ENCODE data around the gene FMNL1.
"Not testable (repeated sequence)": the region's sequence is repeated elsewhere in the genome, so short reads cannot be mapped to it uniquely, and the experiment has no call there.

FMNL1 gene

GRCh38 chr17:45235416-45236281 is 14.0 kb downstream of the FMNL1 start:
- peak; percentile 82 for DNase-seq

GRCh38 chr17:45236282-45236606 is 14.6 kb downstream of the FMNL1 start:
- no peak for DNase-seq

- DNase-seq, result no peak
Observed at GRCh38 chr17:45237686-45238085, 16.0 kb downstream of the FMNL1 start.

GRCh38 chr17:45238155-45238774 is 16.6 kb downstream of the FMNL1 start:
- DNase-seq, result no peak

GRCh38 chr17:45240905-45241327 is 19.2 kb downstream of the FMNL1 start:
- no peak for DNase-seq

GRCh38 chr17:45241328-45242028 is 19.8 kb downstream of the FMNL1 start:
- no peak for DNase-seq

GRCh38 chr17:45242029-45242414 is 20.3 kb downstream of the FMNL1 start:
- no peak for DNase-seq

GRCh38 chr17:45243750-45244149 is 22.1 kb downstream of the FMNL1 start:
- no peak for DNase-seq

GRCh38 chr17:45244725-45245656 is 23.3 kb downstream of the FMNL1 start:
- DNase-seq, result no peak

- DNase-seq, result no peak
Observed at GRCh38 chr17:45246338-45246737, 24.7 kb downstream of the FMNL1 start.

GRCh38 chr17:45246861-45247428 is 25.3 kb downstream of the FMNL1 start:
- no peak for DNase-seq

GRCh38 chr17:45247429-45248131 is 25.9 kb downstream of the FMNL1 start:
- DNase-seq, result peak; percentile 98

- DNase-seq, result peak; percentile 85
Observed at GRCh38 chr17:45248132-45248957, 26.7 kb downstream of the FMNL1 start.

- DNase-seq, result no peak
Observed at GRCh38 chr17:45251931-45252330, 30.2 kb downstream of the FMNL1 start.

- DNase-seq, result not testable (repeated sequence)
Observed at GRCh38 chr17:45253237-45253636, 31.6 kb downstream of the FMNL1 start.

- DNase-seq, result no peak
Observed at GRCh38 chr17:45253879-45254278, 32.2 kb downstream of the FMNL1 start.

GRCh38 chr17:45255358-45255757 is 33.7 kb downstream of the FMNL1 start:
- DNase-seq, result no peak

GRCh38 chr17:45256114-45256966 is 34.7 kb downstream of the FMNL1 start:
- no peak for DNase-seq

GRCh38 chr17:45257115-45257514 is 35.4 kb downstream of the FMNL1 start:
- no peak for DNase-seq

GRCh38 chr17:45258981-45259380 is 37.3 kb downstream of the FMNL1 start:
- no peak for DNase-seq
